GM13976 (cell line): ENCODE data around the gene GATA2.

ENCODE experiments used
- DNase-seq: peaks from one replicate; pipeline ENCODE4 v3.0.0; 2012; ENCODE audit warnings: low spot score
- CTCF ChIP-seq: IDR thresholded peaks from 2 replicates; pipeline ENCODE4 v1.5.1; 2012; ENCODE audit warnings: borderline replicate concordance, mild to moderate bottlenecking; ENCODE audit not compliant: insufficient read depth; ENCODE audit errors: extremely low read depth, missing control alignments, control extremely low read depth
- in situ Hi-C: fragments of 300-500 bp; cut with MboI; formaldehyde crosslinking; loops from one replicate; pipeline ENCODE4 v1.12.0; 2022; ENCODE audit warnings: low sequenced_read_pairs, mixed read lengths, inconsistent platforms; ENCODE audit not compliant: unreplicated experiment

GATA2 gene

GRCh38 chr3:128496602-128497304 is 3.8 kb upstream of the GATA2 start:
- DNase-seq, result no peak
- no peak for TF ChIP-seq CTCF
- in situ Hi-C loops, result loop anchor here (10.0 kb wide), 1 partner anchor 72 kb away; no protein-coding TSS in a partner anchor

GRCh38 chr3:128496019-128496601 is 3.1 kb upstream of the GATA2 start:
- in situ Hi-C loops, result loop anchor here (10.0 kb wide), 1 partner anchor 71 kb away; no protein-coding TSS in a partner anchor
- no peak for TF ChIP-seq CTCF
- no peak for DNase-seq

- TF ChIP-seq CTCF, result no peak
- no peak for DNase-seq
- in situ Hi-C loops, result loop anchor here (10.0 kb wide), 1 partner anchor 71 kb away; no protein-coding TSS in a partner anchor
Observed at GRCh38 chr3:128495435-128495970, 2.5 kb upstream of the GATA2 start.

GRCh38 chr3:128494367-128494650 is 1.3 kb upstream of the GATA2 start:
- no peak for TF ChIP-seq CTCF
- no peak for DNase-seq
- in situ Hi-C loops, result loop anchor here (10.0 kb wide), 1 partner anchor 70 kb away; no protein-coding TSS in a partner anchor

- no peak for DNase-seq
- in situ Hi-C loops, result loop anchor here (10.0 kb wide), 1 partner anchor 69 kb away; no protein-coding TSS in a partner anchor
- TF ChIP-seq CTCF, result no peak
Observed at GRCh38 chr3:128493570-128494366, 767 bp upstream of the GATA2 start.

- no peak for DNase-seq
- TF ChIP-seq CTCF, result no peak
- in situ Hi-C loops, result loop anchor here (10.0 kb wide), 1 partner anchor 67 kb away; no protein-coding TSS in a partner anchor
Observed at GRCh38 chr3:128491941-128492670, 895 bp downstream of the GATA2 start.
